SH-SY5Y (cell line): ENCODE data around the gene MPPED1.

Experiments used
- GATA2 ChIP-seq: IDR thresholded peaks from 2 replicates; pipeline ENCODE4 v1.6.1; 2011; ENCODE audit warnings: mild to moderate bottlenecking, low read depth, low read length
- GATA3 ChIP-seq: IDR thresholded peaks from 2 replicates; pipeline ENCODE4 v1.6.1; 2011; ENCODE audit warnings: low read depth, mild to moderate bottlenecking, low read length, moderate library complexity

- TF ChIP-seq GATA2 (no peak), GATA3 (no peak)
These were observed 97.5 kb downstream of the MPPED1 start for GRCh38 chr22:43509337-43509736.
